ENCODE data around the gene TMUB2.

Gene TMUB2

GRCh38 chr17:44188576-44189403 is 2.0 kb downstream of the TMUB2 start:
- no peak for TF ChIP-seq EZH2phosphoT487 (conservative IDR thresholded peaks at IDR 0.05; ENCODE audit: low read length)
- Histone ChIP-seq H2AFZ (ENCODE audit: low read depth, low read length, severe bottlenecking) (no peak overlapping the region), H3K9me2 (replicated peaks; ENCODE audit: insufficient read depth, low read length) (no peaks in the 10 kb centered on the region), H3K36me3 (ENCODE audit: low read length) (no peaks in the 10 kb centered on the region), H3K9ac (ENCODE audit: low read length) (peak overlapping the region; percentile 81; the same call in 1 of the 2 replicates), H3K4me3 (ENCODE audit: insufficient read depth, low read length, poor library complexity, severe bottlenecking) (no peak overlapping the region), H3K27me3 (ENCODE audit: low read length) (no peaks in the 10 kb centered on the region), H4K20me1 (ENCODE audit: low read depth, low read length) (peaks cover 4% of the 10 kb centered on the region; the same call in 1 of the 2 replicates), H3F3A (ENCODE audit: insufficient read depth) (peaks cover 8% of the 10 kb centered on the region; the same call in 1 of the 2 replicates), H3K9me3 (ENCODE audit: insufficient read depth, low read length) (no peaks in the 10 kb centered on the region), H3K79me2 (ENCODE audit: insufficient read depth, low read length) (peaks cover 41% of the 10 kb centered on the region), H3K4me2 (ENCODE audit: low read depth, low read length, poor library complexity, severe bottlenecking) (peak overlapping the region; percentile 95), H3K27ac (ENCODE audit: low read depth, low read length) (no peak overlapping the region)

GRCh38 chr17:44190481-44190880 is 3.7 kb downstream of the TMUB2 start:
- no peak overlapping the region for H3K9ac ChIP-seq (ENCODE audit: low read length)
- H4K20me1 ChIP-seq (ENCODE audit: low read depth, low read length): no peaks in the 10 kb centered on the region
- no peak for TF ChIP-seq CTCF (IDR thresholded peaks at IDR 0.05; ENCODE audit: insufficient read depth, low read length, poor library complexity, severe bottlenecking)
- TF ChIP-seq EZH2phosphoT487 (conservative IDR thresholded peaks at IDR 0.05; ENCODE audit: low read length): no peak
- no peak overlapping the region for H3K4me2 ChIP-seq (ENCODE audit: low read depth, low read length, poor library complexity, severe bottlenecking)
- no peak overlapping the region for H3K4me3 ChIP-seq (ENCODE audit: insufficient read depth, low read length, poor library complexity, severe bottlenecking)
- no peaks in the 10 kb centered on the region for H3K36me3 ChIP-seq (ENCODE audit: low read length)
- peaks cover 24% of the 10 kb centered on the region for H3K79me2 ChIP-seq (ENCODE audit: insufficient read depth, low read length)
- peaks cover 8% of the 10 kb centered on the region; the same call in 1 of the 2 replicates for H3F3A ChIP-seq (ENCODE audit: insufficient read depth)
- no peaks in the 10 kb centered on the region for H3K27me3 ChIP-seq (ENCODE audit: low read length)
- no peaks in the 10 kb centered on the region for H3K9me2 ChIP-seq (replicated peaks; ENCODE audit: insufficient read depth, low read length)
- no peak overlapping the region for H2AFZ ChIP-seq (ENCODE audit: low read depth, low read length, severe bottlenecking)
- no peaks in the 10 kb centered on the region for H3K9me3 ChIP-seq (ENCODE audit: insufficient read depth, low read length)
- no peak overlapping the region for H3K27ac ChIP-seq (ENCODE audit: low read depth, low read length)

GRCh38 chr17:44191369-44191768 is 4.6 kb downstream of the TMUB2 start:
- H3K4me2 ChIP-seq (ENCODE audit: low read depth, low read length, poor library complexity, severe bottlenecking): no peak overlapping the region
- H2AFZ ChIP-seq (ENCODE audit: low read depth, low read length, severe bottlenecking): no peak overlapping the region
- H3K27ac ChIP-seq (ENCODE audit: low read depth, low read length): no peak overlapping the region
- H3K9me2 ChIP-seq (replicated peaks; ENCODE audit: insufficient read depth, low read length): no peaks in the 10 kb centered on the region
- H3F3A ChIP-seq (ENCODE audit: insufficient read depth): peaks cover 5% of the 10 kb centered on the region; the same call in 1 of the 2 replicates
- no peaks in the 10 kb centered on the region for H3K27me3 ChIP-seq (ENCODE audit: low read length)
- no peaks in the 10 kb centered on the region for H4K20me1 ChIP-seq (ENCODE audit: low read depth, low read length)
- no peak overlapping the region for H3K4me3 ChIP-seq (ENCODE audit: insufficient read depth, low read length, poor library complexity, severe bottlenecking)
- H3K36me3 ChIP-seq (ENCODE audit: low read length): 0 out of 2 replicates have a peak, but pooled peaks cover 3% of the 10 kb centered on the region
- peaks cover 16% of the 10 kb centered on the region for H3K79me2 ChIP-seq (ENCODE audit: insufficient read depth, low read length)
- no peak overlapping the region for H3K9ac ChIP-seq (ENCODE audit: low read length)
- no peaks in the 10 kb centered on the region for H3K9me3 ChIP-seq (ENCODE audit: insufficient read depth, low read length)
- TF ChIP-seq EZH2phosphoT487 (conservative IDR thresholded peaks at IDR 0.05; ENCODE audit: low read length): no peak
- no peak for TF ChIP-seq CTCF (IDR thresholded peaks at IDR 0.05; ENCODE audit: insufficient read depth, low read length, poor library complexity, severe bottlenecking)

Data from SU-DHL-6 (cell line).